Measurements from ENCODE around the gene GABPB1.

The GABPB1 gene

GRCh38 chr15:50341616-50342136 is 13.3 kb downstream of the GABPB1 start:
- DNase-seq = no peak

- no peak for DNase-seq
Observed at GRCh38 chr15:50340416-50340815, 14.6 kb downstream of the GABPB1 start.

GRCh38 chr15:50339717-50340116 is 15.3 kb downstream of the GABPB1 start:
- DNase-seq = no peak

- DNase-seq = no peak
Observed at GRCh38 chr15:50335251-50335650, 19.7 kb downstream of the GABPB1 start.

- DNase-seq = no peak
Observed at GRCh38 chr15:50333229-50333628, 21.8 kb downstream of the GABPB1 start.

GRCh38 chr15:50330921-50331320 is 24.1 kb downstream of the GABPB1 start:
- DNase-seq = no peak

GRCh38 chr15:50328116-50328515 is 26.9 kb downstream of the GABPB1 start:
- DNase-seq = no peak

- DNase-seq = no peak
Observed at GRCh38 chr15:50321680-50322210, 33.3 kb downstream of the GABPB1 start.

- no peak for DNase-seq
Observed at GRCh38 chr15:50320504-50320903, 34.5 kb downstream of the GABPB1 start.

GRCh38 chr15:50318697-50319096 is 36.3 kb downstream of the GABPB1 start:
- no peak for DNase-seq

- no peak for DNase-seq
Observed at GRCh38 chr15:50315814-50316630, 39.0 kb downstream of the GABPB1 start.

GRCh38 chr15:50312636-50313035 is 42.4 kb downstream of the GABPB1 start:
- DNase-seq = no peak

GRCh38 chr15:50307799-50308198 is 47.2 kb downstream of the GABPB1 start:
- no peak for DNase-seq

- no peak for DNase-seq
Observed at GRCh38 chr15:50304836-50305235, 50.2 kb downstream of the GABPB1 start.

- DNase-seq = no peak
Observed at GRCh38 chr15:50302581-50302980, 52.4 kb downstream of the GABPB1 start.

GRCh38 chr15:50298340-50298739 is 56.7 kb downstream of the GABPB1 start:
- no peak for DNase-seq

- no peak for DNase-seq
Observed at GRCh38 chr15:50295966-50296365, 59.0 kb downstream of the GABPB1 start.

- DNase-seq = no peak
Observed at GRCh38 chr15:50289749-50290148, 65.2 kb downstream of the GABPB1 start.

GRCh38 chr15:50287324-50288116 is 67.5 kb downstream of the GABPB1 start:
- DNase-seq = no peak

GRCh38 chr15:50281427-50281826 is 73.6 kb downstream of the GABPB1 start:
- DNase-seq = no peak

- no peak for DNase-seq
Observed at GRCh38 chr15:50280271-50280670, 74.7 kb downstream of the GABPB1 start.

GRCh38 chr15:50278496-50278895 is 76.5 kb downstream of the GABPB1 start:
- DNase-seq = no peak

- DNase-seq = no peak
Observed at GRCh38 chr15:50277370-50277769, 77.6 kb downstream of the GABPB1 start.

GRCh38 chr15:50275908-50276307 is 79.1 kb downstream of the GABPB1 start:
- no peak for DNase-seq
